ENCODE results near the gene NFATC3.
"Not testable (repeated sequence)": the region's sequence is repeated elsewhere in the genome, so short reads cannot be mapped to it uniquely, and the experiment has no call there.

NFATC3 gene

DNA sequence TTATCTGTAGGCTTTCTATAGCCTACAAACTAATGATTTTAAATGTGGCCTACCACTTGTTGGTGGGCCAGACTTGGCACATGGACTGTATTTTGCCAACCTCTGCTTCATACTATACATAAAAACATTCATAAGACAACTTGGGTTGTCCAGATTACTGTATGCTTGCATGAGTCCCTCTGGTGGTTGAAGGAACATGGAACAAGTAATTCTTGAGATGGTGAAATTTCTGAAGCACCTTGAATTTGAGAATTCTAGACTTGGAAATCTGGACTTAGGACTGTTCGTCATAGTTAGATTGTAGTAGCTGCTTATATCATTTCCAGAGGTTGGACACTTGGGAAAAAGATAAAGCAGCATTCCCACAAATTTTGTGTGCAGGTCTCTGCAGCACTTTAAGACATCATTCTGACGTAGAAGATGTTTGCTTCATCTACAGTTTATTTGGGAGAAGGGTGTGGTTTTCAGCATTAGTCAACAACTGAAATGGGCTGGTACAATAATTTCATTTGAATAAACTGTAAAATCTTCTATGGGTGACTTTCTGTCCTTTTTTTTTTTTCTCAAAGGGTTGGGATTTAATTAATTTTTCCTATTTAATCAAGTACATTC is 31.2 kb downstream of the NFATC3 start:
- no peak for DNase-seq (ENCODE audit: low read depth in 2 of 2)

GRCh38 chr16:68117884-68118283 is 32.7 kb downstream of the NFATC3 start:
- DNase-seq (ENCODE audit: low read depth in 2 of 2) = no peak

- DNase-seq (ENCODE audit: low read depth in 2 of 2) = not testable (repeated sequence)
These were observed 33.8 kb downstream of the NFATC3 start for GRCh38 chr16:68118954-68119353.

DNA sequence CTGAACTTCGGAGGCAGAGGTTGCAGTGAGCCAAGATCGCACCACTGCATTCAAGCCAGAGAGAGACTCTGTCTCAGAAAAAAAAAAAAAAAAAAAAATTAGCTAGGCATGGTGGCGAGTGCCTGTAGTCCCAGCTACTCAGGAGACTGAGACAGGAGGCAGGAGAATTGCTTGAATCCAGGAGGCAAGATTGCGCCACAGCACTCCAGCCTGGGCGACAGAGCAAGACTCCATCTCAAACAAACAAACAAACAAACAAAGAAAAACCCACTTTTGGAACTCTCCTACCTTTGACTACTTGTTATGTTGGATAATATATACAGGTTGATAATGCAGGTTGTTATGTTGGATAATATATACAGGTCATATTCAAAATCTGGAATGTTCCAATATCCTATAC is 35.3 kb downstream of the NFATC3 start:
- DNase-seq (ENCODE audit: low read depth in 2 of 2) = not testable (repeated sequence)

- no peak for DNase-seq (ENCODE audit: low read depth in 2 of 2)
These were observed 41.2 kb downstream of the NFATC3 start for GRCh38 chr16:68126395-68126794.

GRCh38 chr16:68128577-68129305 is 43.6 kb downstream of the NFATC3 start:
- DNase-seq (ENCODE audit: low read depth in 2 of 2) = no peak

- no peak for DNase-seq (ENCODE audit: low read depth in 2 of 2)
These were observed 45.4 kb downstream of the NFATC3 start for GRCh38 chr16:68130520-68130919.

DNA sequence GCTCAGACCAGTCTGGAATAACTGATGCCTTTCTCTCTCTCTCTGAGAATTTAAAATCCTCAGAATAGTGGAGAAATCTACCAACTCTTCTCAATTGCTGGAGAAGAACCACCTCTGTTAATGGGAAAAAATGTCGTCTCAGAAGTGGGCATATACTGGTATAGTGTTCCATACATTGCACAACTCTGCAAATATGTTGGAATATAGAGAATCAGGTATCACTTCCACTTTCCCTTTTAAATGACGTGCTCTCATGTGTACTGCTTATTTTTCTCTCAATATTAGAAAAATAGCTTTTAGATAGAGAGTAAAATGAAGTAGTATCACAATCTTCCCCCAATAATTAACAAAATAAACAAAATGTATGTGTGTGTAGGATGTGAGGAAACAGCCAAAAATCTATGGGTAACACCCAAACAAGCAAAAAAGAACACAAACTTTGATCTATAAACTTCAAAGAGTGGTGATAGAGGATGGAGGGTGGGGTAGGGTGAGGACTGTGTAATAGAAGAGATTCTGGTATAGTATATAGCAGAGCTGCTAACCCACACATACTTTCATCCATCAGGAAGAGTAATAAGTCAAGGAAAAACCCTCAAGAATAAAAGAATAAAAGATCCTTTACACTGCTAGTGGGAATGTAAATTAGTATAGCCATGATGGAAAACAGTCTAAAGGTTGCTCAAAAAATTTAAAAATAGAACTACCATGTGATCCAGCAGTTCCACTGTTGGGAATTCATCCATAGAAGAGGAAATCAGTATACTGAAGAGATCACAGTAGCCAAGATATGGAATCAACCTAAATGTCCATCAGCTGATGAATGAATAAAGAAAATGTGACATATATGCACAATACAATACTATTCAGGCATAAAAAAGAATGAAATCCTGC is 46.9 kb downstream of the NFATC3 start:
- no peak for DNase-seq (ENCODE audit: low read depth in 2 of 2)

- DNase-seq (ENCODE audit: low read depth in 2 of 2) = not testable (repeated sequence)
These were observed 47.8 kb downstream of the NFATC3 start for GRCh38 chr16:68133000-68133399.

DNA sequence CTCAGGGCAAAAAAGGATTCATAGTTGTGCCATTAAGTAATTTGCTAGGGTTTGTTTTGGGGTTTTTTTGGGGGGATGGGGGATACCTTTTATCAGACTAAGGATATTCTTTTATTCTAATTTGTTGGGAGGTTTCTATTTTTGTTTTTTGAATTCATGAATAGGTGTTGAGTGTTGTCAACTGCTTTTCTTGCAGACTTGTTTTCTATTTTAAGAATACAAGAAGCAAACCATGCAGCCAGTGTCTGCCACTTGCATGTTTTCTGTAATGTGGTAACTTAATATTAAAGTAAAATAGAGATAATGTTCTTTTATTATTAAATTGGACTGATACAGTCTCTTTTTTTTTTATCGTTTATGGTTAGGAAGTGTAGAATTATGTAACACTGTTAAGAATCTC is 49.5 kb downstream of the NFATC3 start:
- DNase-seq (ENCODE audit: low read depth in 2 of 2) = no peak

DNA sequence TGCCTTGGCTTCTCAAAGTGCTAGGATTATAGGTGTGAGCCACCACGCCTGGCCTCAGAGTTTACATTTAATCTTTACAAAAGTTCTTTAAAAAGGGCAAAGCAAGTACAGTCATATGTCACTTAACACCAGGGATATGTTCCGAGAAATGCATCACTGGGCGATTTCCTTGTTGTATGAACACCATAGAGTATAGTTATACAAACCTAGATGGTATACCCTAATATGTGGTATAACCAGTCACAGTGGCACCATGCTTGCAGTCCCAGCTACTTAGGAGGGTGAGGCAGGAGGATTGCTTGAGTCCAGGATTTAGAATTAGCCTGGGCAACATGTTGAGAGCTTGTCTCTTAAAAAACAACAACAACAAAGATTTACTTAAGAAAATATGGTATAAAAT is 51.3 kb downstream of the NFATC3 start:
- DNase-seq (ENCODE audit: low read depth in 2 of 2) = no peak

DNA sequence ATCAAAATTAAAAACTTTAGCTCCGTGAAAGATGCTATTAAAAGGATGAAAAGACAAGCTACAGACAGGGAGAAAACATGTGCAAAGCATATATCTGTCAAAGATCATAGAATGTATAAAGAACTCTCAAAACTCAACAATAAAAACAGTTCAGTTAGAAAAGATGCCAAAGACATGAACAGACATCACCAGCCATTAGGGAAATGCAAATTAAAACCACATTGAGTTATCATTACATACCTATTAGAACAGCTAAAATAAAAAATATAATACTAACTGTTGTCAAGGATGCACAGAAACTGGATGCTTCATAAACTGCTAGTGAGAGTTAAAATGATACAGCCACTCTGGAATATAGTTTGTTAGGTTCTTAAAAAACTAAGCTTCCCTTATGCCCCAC is 58.8 kb downstream of the NFATC3 start:
- DNase-seq (ENCODE audit: low read depth in 2 of 2) = no peak

- DNase-seq (ENCODE audit: low read depth in 2 of 2) = no peak
These were observed 61.4 kb downstream of the NFATC3 start for GRCh38 chr16:68146585-68146984.

GRCh38 chr16:68147444-68147843 is 62.3 kb downstream of the NFATC3 start:
- no peak for DNase-seq (ENCODE audit: low read depth in 2 of 2)

DNA sequence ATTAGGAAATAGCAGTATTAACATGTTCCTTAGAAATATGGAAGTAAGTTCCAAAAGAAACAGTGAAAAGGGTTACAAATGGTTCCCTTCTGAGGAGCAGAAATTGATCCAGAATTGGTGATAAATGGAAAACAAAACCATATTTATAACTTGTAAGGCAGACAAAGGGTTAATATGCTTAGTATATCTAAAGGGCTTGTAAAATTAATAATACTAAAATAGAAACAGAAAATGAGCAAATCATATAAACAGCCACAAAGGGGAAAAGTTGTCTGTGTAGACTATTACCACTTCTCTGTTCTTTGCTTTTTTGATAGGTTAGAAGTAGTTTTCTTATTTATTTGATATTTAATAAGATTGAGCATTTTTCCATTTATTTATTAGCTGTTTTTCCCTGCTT is 64.4 kb downstream of the NFATC3 start:
- DNase-seq (ENCODE audit: low read depth in 2 of 2) = no peak

- no peak for DNase-seq (ENCODE audit: low read depth in 2 of 2)
These were observed 70.3 kb downstream of the NFATC3 start for GRCh38 chr16:68155425-68155824.

GRCh38 chr16:68162413-68162812 is 77.2 kb downstream of the NFATC3 start:
- no peak for DNase-seq (ENCODE audit: low read depth in 2 of 2)

DNA sequence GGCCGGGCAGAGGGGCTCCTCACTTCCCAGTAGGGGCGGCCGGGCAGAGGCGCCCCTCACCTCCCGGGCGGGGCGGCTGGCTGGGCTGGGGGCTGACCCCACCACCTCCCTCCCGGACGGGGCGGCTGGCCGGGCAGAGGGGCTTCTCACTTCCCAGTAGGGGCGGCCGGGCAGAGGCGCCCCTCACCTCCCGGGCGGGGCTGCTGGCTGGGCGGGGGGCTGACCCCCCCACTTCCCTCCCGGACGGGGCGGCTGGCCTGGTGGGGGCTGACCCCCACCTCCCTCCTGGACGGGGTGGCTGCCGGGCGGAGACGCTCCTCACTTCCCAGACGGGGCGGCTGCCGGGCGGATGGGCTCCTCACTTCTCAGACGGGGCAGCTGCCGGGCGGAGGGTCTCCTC is 78.1 kb downstream of the NFATC3 start:
- DNase-seq (ENCODE audit: low read depth in 2 of 2) = not testable (repeated sequence)

DNA sequence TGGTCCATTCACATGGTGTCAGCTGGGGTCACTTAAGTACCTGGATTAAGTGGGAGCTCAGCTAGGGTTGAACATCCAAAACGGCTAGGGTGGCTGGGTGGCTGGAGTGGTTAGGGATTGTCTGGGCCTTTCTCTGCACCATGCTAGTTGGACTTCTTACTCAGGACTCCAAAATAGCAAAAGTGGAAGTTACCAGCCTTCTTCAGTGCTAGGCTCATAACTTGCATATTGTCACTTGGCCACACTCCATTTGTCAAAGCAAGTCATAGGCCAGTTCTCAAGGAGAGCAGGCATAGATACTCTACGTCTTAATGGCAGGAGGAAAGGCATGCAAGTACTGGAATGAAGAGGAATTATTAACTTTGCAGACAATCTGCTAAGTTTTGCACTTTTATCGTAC is 81.1 kb downstream of the NFATC3 start:
- DNase-seq (ENCODE audit: low read depth in 2 of 2) = no peak

- no peak for DNase-seq (ENCODE audit: low read depth in 2 of 2)
These were observed 94.1 kb downstream of the NFATC3 start for GRCh38 chr16:68179196-68179795.

- DNase-seq (ENCODE audit: low read depth in 2 of 2) = no peak
These were observed 94.7 kb downstream of the NFATC3 start for GRCh38 chr16:68179855-68180254.

GRCh38 chr16:68183046-68183445 is 97.9 kb downstream of the NFATC3 start:
- DNase-seq (ENCODE audit: low read depth in 2 of 2) = no peak
